Thyroid gland (tissue), 4 donors: ENCODE data around the gene PTK7. TPM values are rescaled to one million over a fixed set of nuclear protein-coding genes. Genes with fewer than 3 reads are reported as not detected.
"Not testable (repeated sequence)": the region's sequence is repeated elsewhere in the genome, so short reads cannot be mapped to it uniquely, and the experiment has no call there.

Experiments
- DNase-seq, 2 donors: peaks; one replicate each; pipeline ENCODE4 v3.0.0-alpha.2; 2019
- H3K27ac ChIP-seq, 3 donors: fragments of 200-600 bp; sonication (generic); 1 replicate in 2 of 3; 2 replicates in 1 of 3; pipeline ENCODE4 v1.5.1; 2016 to 2019; ENCODE audit warnings: mild to moderate bottlenecking in 1 of 3, moderate library complexity in 1 of 3
- H3K27me3 ChIP-seq: fragments of 200-600 bp; sonication (generic); one replicate; pipeline ENCODE4 v1.5.1; 2019
- H3K36me3 ChIP-seq, 2 donors: fragments of 200-600 bp; sonication (generic); one replicate each; pipeline ENCODE4 v1.5.1; 2016 to 2019
- H3K4me1 ChIP-seq, 2 donors: fragments of 200-600 bp; sonication (generic); one replicate each; pipeline ENCODE4 v1.5.1; 2017 to 2019
- H3K4me3 ChIP-seq, 3 donors: fragments of 200-600 bp; sonication (generic); replicated peaks in 1 of 3; 1 replicate in 2 of 3; 2 replicates in 1 of 3; pipeline ENCODE4 v1.5.1; 2016; ENCODE audit warnings: mild to moderate bottlenecking in 1 of 3
- H3K9me3 ChIP-seq: fragments of 200-600 bp; sonication (generic); one replicate; pipeline ENCODE4 v1.5.1; 2017
- POLR2A ChIP-seq, 2 donors: fragments of 450-650 bp; IDR thresholded peaks; one replicate each; pipeline ENCODE4 v1.6.1; 2017; ENCODE audit warnings: antibody characterized with exemption in 2 of 2, mild to moderate bottlenecking in 2 of 2, moderate library complexity in 1 of 2
- WGBS, 2 donors: methylation state at CpG; one replicate each; pipeline ENCODE4 v1.1.5; 2017; 5-methylcytosine and 5-hydroxymethylcytosine counted together
- intact Hi-C: fragments of 100-400 bp; cut with DNase I; formaldehyde crosslinking; loops from one replicate; pipeline ENCODE4 v1.15.1; 2023
- total RNA-seq, 4 donors: library from RNA; depleted of rRNA; stranded (reverse); fragments of >200 nt; gene quantifications; one replicate each; pipeline ENCODE4 v1.2.3, GENCODE V29; 2016
- TF ChIP-seq, protein P1 (sequence below), 6 experiments: fragments of 200-600 bp in 3 of 6; fragments of 450-650 bp in 3 of 6; sonication (generic) in 3 of 6; IDR thresholded peaks; one replicate each; pipeline ENCODE4 v1.5.1; 2016 to 2019; ENCODE audit warnings: antibody characterized with exemption in 6 of 6, mild to moderate bottlenecking in 2 of 6, inconsistent platforms in 1 of 6, moderate library complexity in 1 of 6

The PTK7 gene
- total RNA-seq, 4 donors from 2014 or later: 43.8 to 58.9 (median 55.0) TPM

GRCh38 chr6:43077981-43078511 is 1.9 kb downstream of the PTK7 start:
- no peak overlapping the region for H3K4me3 ChIP-seq
- H3K9me3 ChIP-seq: no peaks in the 10 kb centered on the region
- DNase-seq: no peak
- H3K27me3 ChIP-seq: no peaks in the 10 kb centered on the region
- TF ChIP-seq POLR2A (IDR thresholded peaks at IDR 0.05): no peak
- TF ChIP-seq, protein P1, sequence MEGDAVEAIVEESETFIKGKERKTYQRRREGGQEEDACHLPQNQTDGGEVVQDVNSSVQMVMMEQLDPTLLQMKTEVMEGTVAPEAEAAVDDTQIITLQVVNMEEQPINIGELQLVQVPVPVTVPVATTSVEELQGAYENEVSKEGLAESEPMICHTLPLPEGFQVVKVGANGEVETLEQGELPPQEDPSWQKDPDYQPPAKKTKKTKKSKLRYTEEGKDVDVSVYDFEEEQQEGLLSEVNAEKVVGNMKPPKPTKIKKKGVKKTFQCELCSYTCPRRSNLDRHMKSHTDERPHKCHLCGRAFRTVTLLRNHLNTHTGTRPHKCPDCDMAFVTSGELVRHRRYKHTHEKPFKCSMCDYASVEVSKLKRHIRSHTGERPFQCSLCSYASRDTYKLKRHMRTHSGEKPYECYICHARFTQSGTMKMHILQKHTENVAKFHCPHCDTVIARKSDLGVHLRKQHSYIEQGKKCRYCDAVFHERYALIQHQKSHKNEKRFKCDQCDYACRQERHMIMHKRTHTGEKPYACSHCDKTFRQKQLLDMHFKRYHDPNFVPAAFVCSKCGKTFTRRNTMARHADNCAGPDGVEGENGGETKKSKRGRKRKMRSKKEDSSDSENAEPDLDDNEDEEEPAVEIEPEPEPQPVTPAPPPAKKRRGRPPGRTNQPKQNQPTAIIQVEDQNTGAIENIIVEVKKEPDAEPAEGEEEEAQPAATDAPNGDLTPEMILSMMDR (IDR thresholded peaks at IDR 0.05): no peak
- intact Hi-C loops: no loop called here
- H3K27ac ChIP-seq: no peak overlapping the region
- 90 to 94% methylated on average over 5 to 6 of the region's 6 CpGs for WGBS, 2 donors
- H3K36me3 ChIP-seq: peaks cover 0 to 5% of the 10 kb centered on the region in 2 donors
- H3K4me1 ChIP-seq: peaks cover 11 to 13% of the 10 kb centered on the region in 2 donors

GRCh38 chr6:43078691-43079090 is 2.6 kb downstream of the PTK7 start:
- H3K4me1 ChIP-seq: peaks cover 11 to 13% of the 10 kb centered on the region in 2 donors
- DNase-seq: no peak
- H3K4me3 ChIP-seq: no peak overlapping the region
- H3K9me3 ChIP-seq: no peaks in the 10 kb centered on the region
- TF ChIP-seq, protein P1 (IDR thresholded peaks at IDR 0.05): no peak
- TF ChIP-seq POLR2A (IDR thresholded peaks at IDR 0.05): no peak
- no peak overlapping the region for H3K27ac ChIP-seq
- WGBS, 2 donors: 81 to 92% methylated on average over 2 of the region's 2 CpGs
- no peaks in the 10 kb centered on the region for H3K27me3 ChIP-seq
- intact Hi-C loops: no loop called here
- H3K36me3 ChIP-seq: peaks cover 0 to under 1% of the 10 kb centered on the region in 2 donors

- DNase-seq: no peak
- TF ChIP-seq, protein P1 (IDR thresholded peaks at IDR 0.05): no peak
- no peak for TF ChIP-seq POLR2A (IDR thresholded peaks at IDR 0.05)
- H3K36me3 ChIP-seq: no peaks in the 10 kb centered on the region
- H3K4me1 ChIP-seq: peaks cover 9 to 11% of the 10 kb centered on the region in 2 donors
- intact Hi-C loops: no loop called here
- WGBS, 2 donors: 96% methylated on average over 4 of the region's 4 CpGs
- H3K27ac ChIP-seq: no peak overlapping the region
- H3K27me3 ChIP-seq: no peaks in the 10 kb centered on the region
- no peak overlapping the region for H3K4me3 ChIP-seq
- no peaks in the 10 kb centered on the region for H3K9me3 ChIP-seq
Observed at GRCh38 chr6:43081043-43081442, 4.9 kb downstream of the PTK7 start.

GRCh38 chr6:43081922-43082321 is 5.8 kb downstream of the PTK7 start:
- H3K27me3 ChIP-seq, H3K27ac ChIP-seq, H3K4me3 ChIP-seq, DNase-seq, intact Hi-C loops, H3K36me3 ChIP-seq, H3K4me1 ChIP-seq, H3K9me3 ChIP-seq: not testable (repeated sequence)
- 91 to 93% methylated on average over 9 of the region's 9 CpGs for WGBS, 2 donors

GRCh38 chr6:43082806-43083655 is 6.9 kb downstream of the PTK7 start:
- Histone ChIP-seq H3K9me3 (no peaks in the 10 kb centered on the region), H3K27me3 (no peaks in the 10 kb centered on the region), H3K4me1 (peaks cover 0 to under 1% of the 10 kb centered on the region in 2 donors), H3K36me3 (no peaks in the 10 kb centered on the region), H3K27ac (no peak overlapping the region), H3K4me3 (no peak overlapping the region)
- intact Hi-C loops: no loop called here
- no peak for DNase-seq
- no peak for TF ChIP-seq POLR2A (IDR thresholded peaks at IDR 0.05)
- TF ChIP-seq, protein P1 (IDR thresholded peaks at IDR 0.05): no peak
- 80 to 87% methylated on average over 13 of the region's 13 CpGs for WGBS, 2 donors
